Activated T-helper 9 cell treated with anti-CD3 and anti-CD28 coated beads, Interleukin-2, amount 50 U/mL, for 16 hours (primary cell): ENCODE results near the gene PRSS56.

ENCODE experiments used
- DNase-seq: peaks from one replicate; pipeline ENCODE4 v3.0.0-alpha.2; 2020; ENCODE audit warnings: low read depth

Gene PRSS56

DNA sequence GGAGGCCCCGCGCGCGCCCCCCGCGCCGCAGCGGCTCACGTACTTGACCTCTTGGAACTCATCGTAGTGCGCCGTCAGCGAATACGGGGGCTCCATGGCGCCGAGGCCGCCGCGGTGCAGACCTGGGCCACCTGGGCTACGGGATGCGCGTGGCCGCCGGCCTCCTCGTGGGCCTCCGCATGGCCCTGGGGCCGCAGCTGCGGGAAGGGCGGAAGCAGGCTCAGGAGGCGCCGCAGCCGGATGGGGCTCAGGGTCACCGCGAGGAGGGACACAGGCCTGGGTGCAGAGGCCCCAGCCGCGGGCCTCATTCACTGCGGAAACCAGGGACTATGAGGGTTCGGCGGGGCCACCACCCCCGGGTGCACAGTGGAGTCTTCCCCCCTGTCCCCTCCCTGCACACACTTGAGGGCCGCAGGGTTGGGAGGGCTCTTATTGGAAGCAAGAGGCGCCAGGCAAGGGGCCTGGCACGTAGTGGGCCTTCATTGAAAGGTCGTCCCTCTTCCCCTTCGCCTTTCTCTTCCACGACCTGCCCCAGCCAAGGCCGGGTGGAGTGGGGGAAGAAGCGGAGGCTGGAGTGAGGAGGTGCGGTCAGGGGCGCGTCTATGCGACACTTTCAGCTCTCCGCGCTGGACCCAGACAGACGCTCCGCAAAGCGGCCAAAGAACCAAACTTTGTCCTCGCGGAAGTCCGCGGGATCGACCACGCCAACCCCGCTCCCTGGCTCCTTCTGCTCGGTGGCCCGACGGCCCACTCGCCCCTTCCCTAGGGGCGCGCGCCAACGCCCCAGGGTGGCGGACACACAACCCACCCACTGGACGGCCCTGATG is 33.4 kb upstream of the PRSS56 start:
- DNase-seq, result no peak

- no peak for DNase-seq
Observed at GRCh38 chr2:232487385-232488096, 32.6 kb upstream of the PRSS56 start, which contains the start of gene ECEL1. Gene ECEL1 (minus strand): TSS chr2:232487834. CDS start chr2:232486653, 1,181 bp downstream.

DNA sequence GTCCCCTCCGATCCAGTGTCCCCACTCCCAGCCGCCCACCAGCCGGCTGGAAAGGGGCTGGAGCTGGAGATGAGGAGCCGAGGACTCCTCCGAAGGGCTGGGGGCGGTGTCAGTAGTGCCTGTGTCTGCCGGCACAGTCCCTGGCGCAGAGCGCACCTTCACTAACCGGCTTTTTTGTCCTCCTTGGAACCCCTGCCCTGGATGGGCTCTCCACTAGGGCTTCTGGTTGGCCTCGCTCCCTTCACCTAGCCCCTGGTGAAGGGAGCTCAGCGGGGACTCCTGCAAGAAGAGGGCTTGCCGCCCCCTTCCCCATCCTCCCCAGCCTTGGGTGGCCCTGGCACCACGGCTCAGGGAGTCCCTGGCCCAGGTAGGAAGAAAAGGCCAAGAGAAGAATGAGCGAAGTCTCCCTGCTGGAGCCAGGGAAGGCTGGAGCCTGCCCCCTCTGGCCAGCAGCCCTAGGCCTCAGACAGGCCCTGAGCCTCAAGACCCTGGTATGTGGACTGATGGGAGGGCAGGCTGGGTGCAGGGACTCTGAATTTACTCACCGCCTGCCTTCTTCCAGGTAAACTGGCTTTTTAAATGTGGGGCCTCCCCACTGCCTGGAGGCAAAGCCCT is 32.0 kb upstream of the PRSS56 start:
- DNase-seq, result no peak

- DNase-seq, result no peak
Observed at GRCh38 chr2:232488721-232489300, 31.4 kb upstream of the PRSS56 start.

DNA sequence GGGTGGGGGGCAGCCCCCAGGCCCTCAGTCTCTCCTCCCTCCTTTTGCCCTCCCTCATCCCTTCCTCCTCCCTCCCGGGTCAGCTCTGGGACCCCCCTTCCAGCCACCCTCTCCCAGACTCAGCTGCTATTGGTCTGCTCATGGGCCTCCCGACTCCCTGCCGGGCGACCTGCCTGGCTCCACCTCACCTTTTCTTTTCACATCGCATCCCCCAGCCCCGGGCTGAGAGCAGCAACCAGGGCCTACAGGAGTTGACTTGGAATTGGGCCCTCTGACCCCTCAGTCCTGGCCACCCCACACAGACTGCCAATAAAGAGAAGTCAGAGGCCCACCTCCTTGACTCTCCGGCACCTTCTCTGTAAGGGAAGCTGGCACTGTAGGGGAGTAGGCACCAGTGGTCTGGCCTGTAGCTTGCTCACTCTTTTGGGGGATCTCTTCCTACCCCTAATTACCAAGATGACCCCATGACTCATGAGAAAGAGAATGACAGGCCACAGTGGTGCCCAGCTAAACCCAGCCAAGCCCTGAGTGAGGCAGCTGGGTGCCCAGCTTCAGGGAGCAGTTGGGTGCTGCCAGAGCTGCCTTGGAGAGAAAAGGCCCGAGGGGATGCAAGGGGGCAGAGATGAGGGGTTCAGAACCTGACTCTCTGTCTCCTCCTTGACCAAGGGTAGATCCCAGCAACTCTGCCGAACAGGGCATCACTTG is 30.5 kb upstream of the PRSS56 start:
- DNase-seq, result no peak

GRCh38 chr2:232490221-232491138 is 29.7 kb upstream of the PRSS56 start:
- no peak for DNase-seq

DNA sequence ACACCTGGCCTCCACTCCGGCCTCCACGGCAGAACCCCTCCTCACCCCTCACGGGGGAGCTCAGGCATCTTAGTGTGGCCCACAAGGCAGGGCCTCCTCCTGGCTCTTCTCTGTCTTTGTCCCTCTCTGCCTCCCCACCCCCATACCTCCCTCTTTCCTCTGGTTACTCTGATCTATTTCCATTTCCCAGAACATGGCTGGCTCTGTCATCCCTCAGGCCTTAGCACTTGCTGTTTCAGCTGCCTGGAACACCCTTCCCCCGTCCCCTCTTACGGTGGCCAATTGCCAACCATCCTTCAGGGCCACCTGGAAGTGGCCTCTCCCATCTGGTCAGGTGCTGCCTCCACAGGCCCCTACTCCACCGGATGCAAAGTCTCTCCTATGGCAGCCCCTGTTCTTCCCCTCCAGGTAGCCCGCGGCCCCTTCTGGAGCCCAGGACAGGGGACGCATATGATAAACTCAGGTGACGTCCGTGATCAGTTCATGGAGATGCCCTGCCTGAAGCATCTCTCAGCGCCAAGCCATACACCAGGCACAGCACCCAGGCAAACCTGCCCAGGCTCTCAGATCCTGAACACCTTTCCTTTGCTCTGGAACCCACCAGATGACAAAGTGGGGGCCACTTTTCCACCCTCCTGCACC is 28.9 kb upstream of the PRSS56 start:
- DNase-seq, result no peak

GRCh38 chr2:232492236-232492848 is 27.8 kb upstream of the PRSS56 start:
- no peak for DNase-seq

DNA sequence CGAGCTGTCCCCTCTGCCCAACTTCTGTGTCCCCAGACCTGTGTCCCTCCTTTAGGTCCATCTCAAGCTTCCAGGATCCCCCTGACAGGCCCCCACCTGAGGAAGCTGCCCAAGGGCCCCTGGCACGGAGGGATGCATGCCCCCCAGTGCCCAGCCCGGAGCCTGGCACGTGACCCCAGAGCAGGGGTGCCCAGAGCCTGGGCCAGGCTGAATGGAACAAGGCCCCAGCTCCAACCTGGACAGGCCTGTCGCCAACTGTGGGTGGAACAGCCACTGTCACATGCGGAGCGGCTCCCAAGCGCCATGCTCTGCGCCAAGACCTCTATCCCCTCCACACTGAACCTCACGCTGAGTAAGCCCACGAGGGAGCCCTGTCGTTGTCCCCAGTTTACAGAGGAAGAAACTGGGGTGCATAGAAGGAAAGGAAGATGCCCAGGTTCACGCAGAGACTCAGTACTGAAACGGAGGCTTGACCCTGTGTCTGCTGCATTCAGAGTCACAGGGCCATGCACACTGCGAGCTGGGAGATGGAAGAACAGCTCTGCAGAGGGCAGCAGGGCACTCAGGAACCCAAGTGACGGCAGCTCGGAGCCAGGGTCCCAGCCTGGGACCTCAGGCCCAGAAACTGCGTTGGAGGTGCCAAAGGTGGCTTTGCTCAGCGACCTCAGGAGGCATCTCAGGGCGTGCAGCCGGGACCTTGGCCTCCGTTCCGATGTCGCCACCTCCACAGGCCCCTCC is 27.1 kb upstream of the PRSS56 start:
- DNase-seq, result no peak

GRCh38 chr2:232493701-232494474 is 26.3 kb upstream of the PRSS56 start:
- DNase-seq, result no peak

DNA sequence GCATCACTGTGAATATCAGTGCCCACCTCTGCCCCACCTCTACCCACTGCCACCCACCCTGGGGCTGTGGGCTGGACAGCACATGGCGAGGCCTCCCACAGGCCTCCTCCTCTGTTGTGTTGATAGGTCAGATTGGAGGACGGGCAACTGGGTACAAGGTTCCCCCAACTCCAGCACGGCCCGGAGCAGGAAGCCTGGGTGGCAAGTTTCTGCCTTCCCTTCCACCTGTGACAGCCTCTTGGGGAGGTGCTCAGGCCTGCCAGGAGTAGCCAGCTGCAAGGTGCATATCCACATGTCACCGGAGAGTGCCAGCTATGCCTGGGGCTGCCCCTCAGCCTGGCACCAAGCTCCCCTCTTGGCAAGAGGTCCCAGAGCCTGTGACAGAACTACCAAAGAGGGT is 25.6 kb upstream of the PRSS56 start:
- no peak for DNase-seq

DNA sequence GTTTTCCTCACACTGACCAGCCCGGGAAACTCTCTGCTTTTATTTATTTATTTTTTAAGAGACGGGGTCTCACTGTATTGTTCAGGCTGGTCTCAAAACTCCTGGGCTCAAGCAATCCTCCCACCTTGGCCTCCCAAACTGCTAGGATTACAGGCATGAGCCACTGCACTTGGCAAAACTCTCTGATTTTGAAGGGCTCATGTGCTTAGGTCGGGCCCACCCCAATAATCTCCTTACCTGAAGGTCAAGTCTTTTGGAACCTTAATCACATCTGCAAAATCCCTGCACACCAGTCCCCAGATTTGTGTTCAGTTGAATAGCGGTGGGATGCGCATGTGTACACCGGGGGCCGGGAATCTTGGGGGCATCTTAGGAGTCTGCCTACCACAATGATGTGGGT is 24.9 kb upstream of the PRSS56 start:
- DNase-seq, result no peak

GRCh38 chr2:232496501-232497270 is 23.5 kb upstream of the PRSS56 start:
- DNase-seq, result no peak

- DNase-seq, result no peak
Observed at GRCh38 chr2:232497348-232497747, 22.8 kb upstream of the PRSS56 start.

DNA sequence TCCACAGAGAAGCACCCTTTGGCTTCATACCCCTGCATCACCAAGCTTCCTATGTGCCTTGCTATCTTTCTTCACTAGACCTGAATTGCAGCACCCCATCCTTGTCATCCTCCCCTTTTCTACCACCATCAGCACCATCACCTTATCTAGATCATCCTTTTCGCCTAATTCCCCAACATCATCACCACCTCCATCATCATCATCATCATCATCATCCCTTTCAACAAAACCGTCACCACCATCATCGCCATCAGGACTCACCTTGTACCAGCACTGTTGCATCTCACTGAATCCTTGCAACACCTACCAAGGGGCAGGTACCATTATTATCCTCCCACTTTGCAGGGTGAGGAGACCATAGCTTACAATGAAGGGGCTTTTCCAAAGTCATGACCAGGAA is 21.7 kb upstream of the PRSS56 start:
- no peak for DNase-seq

DNA sequence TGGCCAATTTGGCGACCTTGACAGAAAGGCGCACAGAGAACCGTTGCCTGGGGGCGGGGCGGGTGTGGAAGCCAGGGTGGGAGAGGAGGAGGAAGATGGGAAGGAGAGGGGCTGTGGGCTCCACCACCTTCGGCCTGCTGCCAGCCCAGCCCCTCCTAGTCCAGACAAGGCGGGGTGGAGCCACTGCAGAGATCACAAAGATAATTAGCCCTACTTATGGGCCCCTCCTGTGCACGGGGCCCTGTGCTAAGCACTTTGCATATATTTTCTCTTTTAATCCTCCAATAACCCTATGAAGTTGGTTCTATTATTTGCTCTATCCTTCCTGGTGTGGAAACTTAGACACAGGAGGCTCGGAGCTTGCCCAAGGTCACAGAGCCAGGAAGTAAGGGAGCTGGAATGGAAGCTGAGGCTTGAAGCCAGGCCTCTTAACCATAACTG is 18.8 kb upstream of the PRSS56 start:
- no peak for DNase-seq

DNA sequence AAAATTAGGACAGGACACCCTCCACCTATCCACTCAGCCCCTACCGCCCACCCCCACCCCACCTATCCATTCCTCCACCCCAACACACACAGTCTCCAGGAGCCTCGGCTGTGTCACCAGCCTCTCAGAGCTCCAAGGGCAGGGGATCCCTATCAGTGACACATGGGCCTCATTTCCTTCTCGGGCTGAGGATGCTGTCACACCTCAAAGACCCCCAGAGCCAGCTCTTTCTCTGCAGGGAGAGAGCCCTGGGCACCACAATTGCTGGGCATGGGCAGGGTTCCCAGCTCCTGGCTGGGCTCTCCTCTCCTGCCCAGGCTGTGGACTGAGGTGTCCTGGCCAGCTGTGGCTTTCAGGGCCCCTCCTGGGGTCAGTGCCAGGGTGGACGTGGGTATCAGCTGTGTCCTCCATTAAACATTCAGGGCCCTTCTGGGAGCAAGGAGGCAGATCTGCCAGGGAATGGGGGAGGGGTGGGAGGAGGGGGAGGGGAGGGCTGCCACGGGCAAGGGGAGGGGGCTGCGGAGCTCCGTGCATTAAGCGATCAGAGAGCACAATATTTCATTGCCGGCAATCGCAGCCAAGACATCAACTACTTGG is 18.3 kb upstream of the PRSS56 start:
- no peak for DNase-seq
